Activated CD4-positive, CD25-positive, alpha-beta regulatory T cell treated with anti-CD3 and anti-CD28 coated beads, Interleukin-2, amount 50 U/mL, for 72 hours (primary cell): ENCODE measurements around the gene N4BP3.
A peak's percentile ranks its signal among the peaks of the same experiment; 100 is the strongest.

Experiments
- DNase-seq: peaks from one replicate; pipeline ENCODE4 v3.0.0; 2021

Gene N4BP3

DNA sequence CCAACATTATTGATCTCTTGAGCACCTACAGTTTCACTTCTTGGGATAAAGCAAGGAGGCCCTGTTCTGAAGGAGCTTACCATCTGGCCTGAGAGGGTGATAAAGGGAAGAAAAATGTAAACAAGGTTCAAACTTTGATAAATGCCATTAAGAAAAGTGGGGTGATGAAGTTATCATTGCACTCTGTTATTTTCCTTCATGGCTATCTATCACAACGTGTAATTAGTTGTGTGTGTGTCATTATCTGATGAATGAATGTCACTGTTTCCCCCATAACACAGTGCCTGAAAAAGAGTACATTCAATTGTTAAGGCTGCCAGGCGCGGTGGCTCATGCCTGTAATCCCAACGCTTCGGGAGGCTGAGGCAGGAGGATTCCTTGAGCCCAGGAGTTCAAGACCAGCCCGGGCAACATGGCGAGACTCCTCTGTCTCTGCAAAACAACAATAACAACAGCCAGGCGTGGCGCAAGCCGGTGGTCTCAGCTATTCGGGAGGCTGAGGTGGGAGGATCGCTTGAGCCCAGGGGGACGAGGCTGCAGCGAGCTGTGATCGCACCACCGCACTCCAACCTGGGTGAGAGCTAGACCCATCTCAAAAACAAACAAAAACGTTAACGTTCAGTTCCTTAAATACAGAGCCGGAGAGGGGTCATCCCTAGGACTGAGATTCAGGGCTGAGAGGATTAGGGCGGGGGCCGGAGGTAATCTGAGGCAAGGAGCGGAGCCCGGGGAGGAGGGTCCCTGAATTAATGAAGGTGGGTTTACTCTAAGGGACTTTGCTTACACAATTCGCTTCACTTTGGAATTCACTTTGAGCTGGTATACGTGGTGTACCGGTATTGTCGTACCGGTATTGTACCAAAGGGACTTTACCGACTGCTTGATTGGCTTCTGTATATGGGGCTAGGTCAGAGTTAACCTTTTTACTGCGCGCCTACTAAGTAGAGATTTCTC, 39.4 kb downstream of the N4BP3 start:
- no peak for DNase-seq

GRCh38 chr5:178153530-178154340, 40.4 kb downstream of the N4BP3 start, which contains the start of gene NHP2:
NHP2 (minus strand) TSS chr5:178153885; CDS start chr5:178153817, 68 bp downstream.
- DNase-seq: peak; percentile 99

DNA sequence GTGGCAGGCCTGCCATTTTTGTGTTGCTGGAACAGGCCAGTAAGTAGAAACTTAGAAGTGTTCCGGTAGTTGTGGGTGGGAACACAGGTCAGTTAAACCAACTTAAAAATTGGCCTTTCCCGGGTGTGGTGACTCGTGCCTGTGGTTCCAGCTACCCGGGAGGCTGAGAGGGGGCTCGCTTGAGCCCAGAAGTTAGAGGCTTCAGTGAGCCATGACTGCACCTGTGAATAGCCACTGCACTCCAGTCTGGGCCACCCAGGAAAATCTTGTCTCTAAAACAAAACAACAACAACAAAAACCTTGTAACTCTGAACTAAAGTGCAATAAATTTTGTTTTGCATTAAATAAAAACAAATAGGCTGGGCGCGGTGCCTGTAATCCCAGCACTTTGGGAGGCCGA, 41.7 kb downstream of the N4BP3 start:
- no peak for DNase-seq

DNA sequence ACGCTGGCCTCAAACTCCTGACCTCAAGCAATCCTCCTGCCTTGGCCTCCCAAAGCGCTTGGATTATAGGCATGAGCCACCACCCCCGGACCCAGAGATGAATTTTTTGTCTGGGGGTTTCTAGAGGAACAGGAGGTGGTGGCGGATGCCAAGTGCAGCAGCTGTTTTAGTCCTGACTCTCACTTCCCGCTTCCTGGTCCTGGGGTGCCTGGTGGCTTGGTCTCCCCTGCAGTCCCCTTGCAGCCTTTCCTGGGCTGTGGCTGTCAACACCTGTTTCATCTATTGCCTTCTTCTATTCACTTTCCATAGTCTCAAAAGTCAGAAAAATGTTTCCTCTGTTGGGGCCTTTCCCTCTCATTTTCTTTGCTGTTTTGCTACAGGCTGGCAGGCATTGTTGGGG, 46.8 kb downstream of the N4BP3 start:
- DNase-seq: no peak

DNA sequence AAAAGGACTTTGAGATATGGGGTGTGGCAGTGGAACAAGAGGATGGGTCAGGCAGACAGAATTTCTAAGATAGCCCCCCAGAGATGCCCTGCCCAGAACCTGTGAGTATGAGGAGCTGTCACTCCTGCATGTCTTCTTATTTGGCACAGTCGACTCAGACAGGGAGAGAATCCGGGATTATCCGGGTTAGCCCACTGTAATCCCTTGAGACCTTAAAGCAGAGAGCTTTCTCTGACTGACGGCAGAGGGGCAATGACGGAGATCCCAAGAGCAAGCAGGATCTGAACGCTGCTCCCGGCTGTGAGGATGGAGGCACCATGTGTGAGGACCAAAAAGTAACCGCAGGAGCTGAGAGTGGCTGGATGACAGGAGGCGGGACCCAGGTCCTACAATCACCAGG, 49.1 kb downstream of the N4BP3 start:
- DNase-seq: no peak

DNA sequence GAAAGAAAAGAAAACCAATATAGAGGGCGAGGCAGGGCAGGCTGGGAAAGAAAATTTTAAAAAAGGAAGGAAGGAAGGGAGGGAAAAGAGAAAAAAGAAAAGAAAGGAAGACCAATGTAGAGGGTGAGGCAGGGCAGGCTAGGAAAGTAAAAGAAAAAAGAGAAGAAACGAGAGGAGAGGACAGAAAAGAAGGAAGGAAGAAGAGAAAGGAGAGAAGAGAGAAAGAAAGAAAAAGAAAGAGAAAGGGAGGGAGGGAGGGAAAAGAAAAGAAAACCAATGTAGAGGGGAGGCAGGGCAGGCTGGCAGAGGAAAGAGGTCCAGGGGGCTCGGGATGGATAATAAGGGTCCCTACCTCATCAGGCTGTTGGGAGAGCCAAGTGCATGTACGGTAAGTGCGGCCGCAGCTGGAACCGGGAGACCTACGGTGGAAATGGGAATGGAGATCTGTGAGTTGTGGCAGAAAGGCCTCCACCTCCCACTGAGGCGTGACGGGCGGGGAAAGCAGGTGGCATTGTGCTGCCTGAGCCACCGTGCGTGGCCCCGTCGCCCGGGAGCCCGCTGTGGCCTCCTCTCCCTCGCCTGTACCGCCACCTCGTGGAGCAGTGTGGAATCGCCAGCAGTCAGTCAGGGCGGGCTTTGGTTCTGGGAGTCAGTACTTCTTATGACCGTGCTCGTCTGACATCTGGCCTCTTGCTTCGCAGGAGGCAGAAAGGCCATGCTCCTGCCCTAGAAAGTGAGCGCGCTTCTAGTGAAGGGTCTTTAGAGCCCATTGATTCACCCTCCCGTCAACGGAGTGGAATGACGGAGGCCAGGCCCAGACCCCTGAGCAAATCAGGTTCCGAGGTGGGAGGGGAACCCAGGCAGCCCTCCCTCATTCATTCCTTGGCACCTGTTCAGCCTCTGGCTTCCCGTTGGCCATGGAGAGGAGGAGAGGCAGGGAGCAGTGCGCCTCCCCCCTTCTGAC, 50.7 kb downstream of the N4BP3 start:
- DNase-seq: peak; percentile 96

GRCh38 chr5:178165581-178165980, 52.2 kb downstream of the N4BP3 start:
- DNase-seq: no peak

GRCh38 chr5:178170455-178170854, 57.1 kb downstream of the N4BP3 start:
- no peak for DNase-seq

DNA sequence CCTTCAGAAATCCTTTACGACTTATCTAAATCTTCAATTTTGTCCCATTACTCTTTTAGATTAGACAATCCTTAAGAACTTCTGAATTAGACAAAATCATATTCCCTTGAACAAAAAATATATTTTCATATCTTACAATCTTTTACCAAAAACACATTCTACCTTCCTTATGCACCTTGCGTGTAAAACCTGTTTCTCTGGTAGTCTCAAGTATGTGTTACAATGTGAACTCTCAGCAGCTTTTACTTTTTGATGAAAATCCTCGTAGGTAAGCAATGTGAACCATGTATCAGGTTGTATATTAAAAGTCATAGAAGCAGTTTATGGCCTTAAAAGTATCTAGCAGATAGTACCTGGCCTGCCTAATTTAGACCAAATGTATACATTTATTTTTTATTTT, 61.1 kb downstream of the N4BP3 start:
- DNase-seq: no peak
